GM21390 (cell line): ENCODE results near the gene CRB3.

Experiments
- ATAC-seq: cut with Tn5 transposase; IDR thresholded peaks from one replicate; pipeline ENCODE4 v1.9.1; 2021; ENCODE audit not compliant: unreplicated experiment

The CRB3 gene

GRCh38 chr19:6465663-6466062 is 1.6 kb downstream of the CRB3 start:
- ATAC-seq = no peak

GRCh38 chr19:6466526-6467248 is 2.6 kb downstream of the CRB3 start:
- ATAC-seq = no peak

GRCh38 chr19:6467384-6467783 is 3.3 kb downstream of the CRB3 start:
- ATAC-seq = no peak

- ATAC-seq = no peak
Measured at GRCh38 chr19:6470173-6470572, 6.1 kb downstream of the CRB3 start.

DNA sequence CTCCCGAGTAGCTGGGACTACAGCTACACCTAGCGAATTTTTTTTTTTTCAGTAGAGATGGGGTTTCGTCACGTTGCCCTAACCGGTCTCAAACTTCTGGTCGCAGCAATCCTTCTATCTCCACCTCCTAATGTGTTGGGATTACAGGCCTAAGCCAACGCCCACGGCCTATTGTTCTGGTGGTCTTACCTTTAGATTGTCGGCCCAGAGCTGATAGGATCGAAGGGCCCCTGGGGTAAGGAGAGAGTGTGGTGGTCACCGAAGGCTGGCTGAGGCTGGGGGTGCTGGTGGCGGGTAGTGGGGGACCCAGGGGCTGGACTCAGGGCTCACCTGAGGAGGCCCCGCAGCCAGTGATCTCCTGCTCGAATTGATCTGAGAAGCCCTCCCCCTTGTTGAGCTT is 7.0 kb downstream of the CRB3 start:
- ATAC-seq = no peak

DNA sequence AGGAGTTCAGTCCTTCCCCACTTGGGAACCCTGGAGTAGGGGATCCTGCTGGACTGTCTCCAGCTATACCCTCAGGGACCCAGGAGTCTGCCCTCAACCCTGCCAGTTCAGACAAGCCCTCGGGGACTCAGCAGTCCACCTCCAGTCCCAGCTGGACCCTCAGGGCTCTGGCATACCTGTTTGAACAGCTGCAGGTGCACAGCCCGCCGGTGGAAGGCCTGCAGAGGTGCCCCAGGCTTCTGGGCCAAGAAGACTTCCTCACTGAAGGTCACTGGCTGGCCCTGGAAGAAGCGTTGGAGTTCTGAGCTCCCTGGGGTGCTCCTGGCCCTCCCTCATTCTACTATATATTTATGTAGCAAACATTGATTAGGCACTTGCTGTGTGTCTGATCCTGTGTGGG is 8.6 kb downstream of the CRB3 start:
- no peak for ATAC-seq

GRCh38 chr19:6473647-6474046 is 9.6 kb downstream of the CRB3 start:
- ATAC-seq = no peak

GRCh38 chr19:6475321-6476108 is 11.4 kb downstream of the CRB3 start:
- no peak for ATAC-seq

GRCh38 chr19:6476155-6476895 is 12.3 kb downstream of the CRB3 start:
- no peak for ATAC-seq

GRCh38 chr19:6476896-6477431 is 12.9 kb downstream of the CRB3 start:
- no peak for ATAC-seq

GRCh38 chr19:6478815-6479214 is 14.7 kb downstream of the CRB3 start:
- no peak for ATAC-seq

DNA sequence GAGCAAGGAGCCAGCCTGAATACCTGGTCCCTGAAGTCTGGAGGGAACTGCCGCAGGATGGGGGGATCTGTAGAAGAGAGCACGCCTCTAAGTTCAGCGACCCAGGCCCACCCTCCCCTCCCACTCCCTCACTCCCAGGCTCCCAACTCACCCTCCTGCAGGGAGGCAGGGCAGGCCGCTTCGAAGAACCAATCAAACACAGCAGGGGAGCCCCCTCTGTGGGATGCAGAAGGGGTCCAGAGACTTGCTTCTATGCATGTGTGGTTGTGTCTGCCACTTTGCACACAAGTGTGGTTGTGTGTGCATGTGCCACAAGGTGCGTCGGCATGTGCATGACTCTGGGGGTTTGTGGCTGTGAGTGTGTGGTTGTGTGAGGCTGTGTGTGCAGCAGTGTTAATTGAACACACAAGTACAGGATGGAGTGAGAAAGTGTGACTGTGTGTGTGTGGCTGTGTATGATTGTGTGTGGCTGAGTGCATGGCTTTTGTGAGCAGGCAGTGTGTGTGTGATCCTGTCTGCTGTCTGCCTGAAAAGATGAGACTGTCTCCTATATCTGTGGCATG is 15.8 kb downstream of the CRB3 start:
- no peak for ATAC-seq

DNA sequence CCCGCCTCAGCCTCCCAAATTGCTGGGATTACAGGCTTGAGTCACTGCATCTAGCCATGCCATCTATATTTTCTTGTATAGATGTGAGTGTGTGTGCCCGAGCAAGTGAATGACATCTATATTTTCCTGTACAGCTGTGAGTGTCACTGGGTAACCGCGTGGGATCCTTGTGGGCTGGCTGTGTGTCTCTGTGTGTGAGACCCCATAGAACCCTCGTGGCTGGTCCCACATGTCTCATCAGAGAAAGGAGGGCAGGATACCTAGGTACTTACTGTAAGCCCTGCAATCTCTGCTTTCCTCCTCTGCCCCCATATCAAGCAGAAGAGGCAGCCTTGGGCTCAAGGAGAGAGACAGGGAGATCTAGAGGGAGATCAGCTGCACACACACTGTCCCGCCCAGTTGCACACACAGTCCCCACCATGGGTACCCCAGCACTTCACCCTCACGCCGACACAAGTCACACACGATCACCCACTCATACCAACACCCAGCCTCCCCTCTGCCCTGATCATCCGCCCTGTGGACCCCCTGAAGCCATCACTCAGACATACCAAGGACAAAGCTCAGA is 16.9 kb downstream of the CRB3 start:
- ATAC-seq = no peak

DNA sequence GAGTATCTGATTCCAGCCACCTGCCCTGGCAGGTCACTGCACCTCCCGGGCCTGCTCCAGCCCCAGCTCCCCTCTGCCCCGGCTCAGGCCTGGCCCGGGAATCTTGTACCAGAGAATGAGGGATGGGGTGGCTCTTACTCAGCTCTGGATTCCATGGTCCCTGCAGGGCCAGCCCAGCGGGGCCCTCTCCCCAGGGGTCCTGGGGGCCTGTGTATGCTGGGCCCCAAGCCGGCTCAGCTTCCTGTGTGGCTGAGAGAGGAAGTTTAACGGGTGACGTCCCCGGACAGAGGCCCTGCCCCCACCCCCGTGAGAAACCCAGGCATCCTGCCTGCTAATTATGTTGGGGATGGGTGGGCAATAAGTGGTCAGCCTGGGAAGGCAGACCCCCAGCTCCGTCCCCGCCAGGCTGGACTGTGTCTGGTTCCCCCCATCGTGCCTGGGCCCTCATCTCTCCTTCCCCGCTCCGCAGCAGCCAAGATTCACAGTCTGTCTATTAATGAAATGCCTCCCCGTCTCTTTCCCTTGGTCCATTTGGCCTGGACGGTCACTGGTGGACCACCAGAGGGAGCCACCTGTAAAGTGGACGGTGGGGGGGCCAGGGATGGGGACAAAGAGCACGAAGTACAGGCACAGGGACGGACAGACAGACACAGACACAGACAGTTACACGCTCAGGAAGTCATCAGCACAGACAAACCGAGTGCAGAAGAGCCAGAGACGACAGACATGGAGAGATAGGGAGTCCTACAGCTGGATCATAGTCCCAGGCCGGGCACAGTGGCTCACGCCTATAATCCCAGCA is 17.7 kb downstream of the CRB3 start, which contains the start of gene DENND1C:
DENND1C (minus strand) TSS at position 247 of the 802 bp plus-strand sequence; CDS start at position 155, 92 bp downstream.
- no peak for ATAC-seq

GRCh38 chr19:6482343-6482686 is 18.2 kb downstream of the CRB3 start:
- no peak for ATAC-seq

GRCh38 chr19:6483235-6483634 is 19.2 kb downstream of the CRB3 start:
- ATAC-seq = no peak

DNA sequence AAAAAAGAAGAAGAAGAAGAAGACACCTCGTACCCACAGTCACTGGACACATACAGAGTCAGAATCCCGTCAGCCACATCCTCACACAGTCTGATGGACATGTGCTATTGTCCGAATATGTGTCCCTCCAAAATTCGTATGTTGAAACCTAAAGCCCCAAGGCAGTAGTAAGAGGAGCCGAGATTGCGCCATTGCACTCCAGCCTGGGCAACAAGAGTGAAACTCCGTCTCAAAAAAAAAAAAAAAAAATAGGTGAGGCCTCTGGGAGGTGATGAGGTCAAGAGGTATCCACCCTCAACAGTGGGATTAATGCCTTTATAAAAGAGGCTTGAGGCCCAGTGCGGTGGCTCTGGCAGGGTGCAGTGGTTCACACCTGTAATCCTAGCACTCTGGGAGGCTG is 20.2 kb downstream of the CRB3 start:
- no peak for ATAC-seq

DNA sequence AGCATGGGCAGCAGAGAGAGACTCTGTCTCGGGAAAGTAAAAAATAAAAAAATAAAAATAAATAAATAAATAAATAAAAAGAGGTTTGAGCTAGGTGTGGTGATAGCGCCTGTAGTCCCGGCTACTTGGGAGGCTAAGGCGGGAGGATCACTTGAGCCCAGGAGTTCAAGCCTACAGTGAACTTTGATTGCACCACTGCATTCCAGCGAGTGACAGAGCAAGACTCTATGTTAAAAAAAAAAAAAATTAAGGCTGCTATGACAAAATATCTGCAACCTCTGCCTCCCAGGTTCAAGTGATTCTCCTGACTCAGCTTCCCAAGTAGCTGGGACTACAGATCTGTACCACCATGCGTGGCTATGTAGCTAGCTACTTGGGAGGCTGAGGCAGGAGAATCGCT is 20.8 kb downstream of the CRB3 start:
- no peak for ATAC-seq

GRCh38 chr19:6489278-6490061 is 25.4 kb downstream of the CRB3 start:
- ATAC-seq = no peak
